ENCODE data around the gene ME3. TPM values are rescaled to one million over a fixed set of nuclear protein-coding genes. Genes with fewer than 3 reads are reported as not detected.

The ME3 gene
- total RNA-seq, 4 donors from 2014 or later: 30.8 to 54.6 (median 36.7) TPM

DNA sequence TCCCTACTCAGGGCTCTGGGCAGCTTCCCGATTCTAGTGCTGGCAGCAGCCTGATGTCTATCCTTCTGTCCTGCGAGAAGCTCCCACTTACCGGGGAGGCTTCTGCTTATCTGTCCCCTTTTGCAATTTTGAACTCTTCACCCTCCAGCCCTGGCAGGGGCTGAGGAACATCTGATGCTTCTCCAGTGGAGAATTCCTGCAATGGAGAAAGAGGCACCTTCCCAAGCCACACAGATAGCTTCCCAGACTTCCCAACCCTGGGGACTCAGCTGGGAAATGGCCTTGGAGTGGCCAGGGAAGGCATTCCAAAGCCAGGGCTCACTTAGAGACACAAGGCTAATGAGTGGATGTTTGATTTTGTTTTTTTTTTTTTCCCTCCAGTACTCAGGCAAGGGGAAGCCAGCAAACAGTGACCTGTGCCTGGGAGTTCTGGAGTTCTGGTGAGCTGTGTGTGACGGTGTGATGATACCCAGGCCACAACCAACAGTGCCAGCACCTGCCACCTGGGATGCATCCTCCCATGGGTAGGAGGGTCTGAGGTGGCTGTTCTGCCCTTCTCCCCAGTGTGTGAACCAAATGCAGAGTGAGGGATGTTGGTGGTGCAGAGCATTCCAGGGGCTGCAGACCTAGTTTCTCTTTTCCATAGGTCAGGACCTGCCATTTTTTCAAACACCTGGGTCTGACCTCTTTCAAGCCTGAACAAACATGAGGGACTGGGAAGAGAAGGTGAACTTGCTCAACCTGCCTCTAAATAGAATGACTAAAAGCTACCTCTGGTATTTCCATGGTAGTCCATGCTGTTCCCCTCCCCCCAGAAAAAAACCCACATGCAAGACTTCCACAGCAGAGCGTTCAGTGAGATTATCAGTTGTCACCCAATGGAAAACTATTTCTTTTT lies 202.7 kb downstream of the ME3 start:
- H3K27ac ChIP-seq: no peak overlapping the region
- DNase-seq (ENCODE audit: low spot score in 2 of 2): no peak
- no peaks in the 10 kb centered on the region for H3K27me3 ChIP-seq
- no peaks in the 10 kb centered on the region for H3K9me3 ChIP-seq
- WGBS, 2 donors: 65 to 77% methylated on average over 5 of the region's 5 CpGs
- no peak overlapping the region for H3K4me3 ChIP-seq
- TF ChIP-seq, protein P1, sequence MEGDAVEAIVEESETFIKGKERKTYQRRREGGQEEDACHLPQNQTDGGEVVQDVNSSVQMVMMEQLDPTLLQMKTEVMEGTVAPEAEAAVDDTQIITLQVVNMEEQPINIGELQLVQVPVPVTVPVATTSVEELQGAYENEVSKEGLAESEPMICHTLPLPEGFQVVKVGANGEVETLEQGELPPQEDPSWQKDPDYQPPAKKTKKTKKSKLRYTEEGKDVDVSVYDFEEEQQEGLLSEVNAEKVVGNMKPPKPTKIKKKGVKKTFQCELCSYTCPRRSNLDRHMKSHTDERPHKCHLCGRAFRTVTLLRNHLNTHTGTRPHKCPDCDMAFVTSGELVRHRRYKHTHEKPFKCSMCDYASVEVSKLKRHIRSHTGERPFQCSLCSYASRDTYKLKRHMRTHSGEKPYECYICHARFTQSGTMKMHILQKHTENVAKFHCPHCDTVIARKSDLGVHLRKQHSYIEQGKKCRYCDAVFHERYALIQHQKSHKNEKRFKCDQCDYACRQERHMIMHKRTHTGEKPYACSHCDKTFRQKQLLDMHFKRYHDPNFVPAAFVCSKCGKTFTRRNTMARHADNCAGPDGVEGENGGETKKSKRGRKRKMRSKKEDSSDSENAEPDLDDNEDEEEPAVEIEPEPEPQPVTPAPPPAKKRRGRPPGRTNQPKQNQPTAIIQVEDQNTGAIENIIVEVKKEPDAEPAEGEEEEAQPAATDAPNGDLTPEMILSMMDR (IDR thresholded peaks at IDR 0.05): no peak
- TF ChIP-seq EP300 (IDR thresholded peaks at IDR 0.05): peak in 1 of 2 donors; percentile 45
- TF ChIP-seq POLR2A (IDR thresholded peaks at IDR 0.05): no peak
- peaks cover 0 to 8% (median 0%) of the 10 kb centered on the region in 4 donors for H3K4me1 ChIP-seq
- no peaks in the 10 kb centered on the region for H3K36me3 ChIP-seq

DNA sequence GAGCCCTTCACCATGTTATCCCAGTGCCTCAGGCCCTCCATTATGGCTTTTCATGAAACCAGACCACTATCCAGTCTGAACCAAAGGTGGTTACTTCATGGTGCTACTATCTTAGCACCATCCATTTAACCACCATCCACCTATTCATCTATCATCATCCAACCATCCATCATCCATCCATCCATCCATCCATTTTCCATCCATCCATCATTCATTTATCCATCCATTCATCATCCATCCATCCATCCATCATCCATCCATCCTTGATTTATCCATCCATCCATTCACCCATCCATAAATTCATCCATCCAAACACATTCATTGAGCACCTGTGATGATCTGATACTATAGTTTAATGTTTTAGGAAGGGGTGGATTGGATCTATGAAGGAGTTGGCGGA lies 204.2 kb downstream of the ME3 start:
- no peak for DNase-seq (ENCODE audit: low spot score in 2 of 2)
- Histone ChIP-seq H3K4me1 (no peaks in the 10 kb centered on the region), H3K27me3 (no peaks in the 10 kb centered on the region), H3K36me3 (peaks cover 0 to 2% (median 0%) of the 10 kb centered on the region in 3 donors), H3K27ac (no peak overlapping the region), H3K4me3 (no peak overlapping the region), H3K9me3 (no peaks in the 10 kb centered on the region)
- 100% methylated on average over 1 of the region's 1 CpG for WGBS, 2 donors
- TF ChIP-seq POLR2A (IDR thresholded peaks at IDR 0.05) (no peak), EP300 (IDR thresholded peaks at IDR 0.05) (no peak)
- TF ChIP-seq, protein P1 (IDR thresholded peaks at IDR 0.05): no peak

DNA sequence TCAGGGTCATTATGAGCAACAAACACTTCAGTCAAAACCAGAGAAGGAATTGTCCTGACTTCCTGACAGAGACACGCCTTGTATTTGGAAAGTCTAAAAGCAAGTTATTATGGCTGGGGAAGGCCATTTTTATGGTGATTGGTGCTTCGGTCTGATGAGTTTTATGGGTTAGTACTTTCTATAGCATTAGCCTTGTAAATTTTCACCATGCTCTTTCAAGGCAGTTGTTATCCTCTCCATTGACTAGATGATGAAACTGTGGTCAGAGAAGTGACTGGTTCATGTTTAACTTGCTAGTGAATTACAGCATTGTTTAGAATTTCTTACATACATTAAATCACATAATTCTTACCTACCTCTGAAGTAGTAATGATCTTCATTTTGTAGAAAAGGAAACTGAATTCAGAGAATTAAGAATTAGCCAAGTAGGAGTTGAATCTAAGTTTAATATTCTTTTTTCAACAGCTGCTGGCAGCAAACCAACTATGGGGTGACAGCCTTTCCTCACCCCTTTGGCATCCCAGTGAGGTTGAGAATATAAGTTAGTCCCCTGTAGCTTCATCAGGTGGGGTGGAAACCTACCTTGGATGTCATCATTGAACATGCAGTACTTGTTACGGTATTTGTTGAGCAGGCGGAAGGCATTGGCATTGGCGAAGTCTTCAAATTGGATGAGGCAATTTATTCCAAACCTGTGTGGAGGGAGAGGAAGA lies 207.8 kb downstream of the ME3 start:
- H3K36me3 ChIP-seq: peaks cover 0 to 5% (median 0%) of the 10 kb centered on the region in 3 donors

DNA sequence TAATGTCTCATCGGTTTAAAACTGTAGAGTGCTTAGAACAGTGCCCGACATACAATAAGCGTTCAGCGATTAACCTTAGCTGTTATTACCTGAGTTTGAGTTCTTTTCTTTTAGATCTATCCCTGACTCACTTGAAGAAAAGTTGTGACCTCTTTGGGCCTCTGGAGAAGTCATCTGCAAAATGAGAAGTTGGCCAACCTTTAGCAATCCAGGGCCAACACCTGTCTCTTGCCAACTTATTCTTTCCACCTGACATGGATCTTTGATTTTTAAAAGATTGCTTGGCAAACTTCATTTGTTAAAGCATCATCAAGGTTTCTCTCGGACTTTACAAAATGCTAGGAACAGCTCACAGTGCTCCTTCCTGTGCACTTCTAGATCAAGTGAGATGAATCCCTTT lies 208.5 kb downstream of the ME3 start:
- Histone ChIP-seq H3K27ac (no peak overlapping the region), H3K4me3 (no peak overlapping the region), H3K4me1 (peaks cover 0 to 22% (median 5%) of the 10 kb centered on the region in 4 donors), H3K27me3 (no peaks in the 10 kb centered on the region), H3K9me3 (no peaks in the 10 kb centered on the region), H3K36me3 (peaks cover 0 to 5% (median 0%) of the 10 kb centered on the region in 3 donors)
- TF ChIP-seq, protein P1 (IDR thresholded peaks at IDR 0.05): no peak
- TF ChIP-seq EP300 (IDR thresholded peaks at IDR 0.05) (no peak), POLR2A (IDR thresholded peaks at IDR 0.05) (no peak)
- 92% methylated on average over 5 of the region's 5 CpGs for WGBS, 2 donors
- DNase-seq (ENCODE audit: low spot score in 2 of 2): no peak

More for the DNA sequence above, 207.8 kb downstream of the ME3 start:
- H3K27me3 ChIP-seq: no peaks in the 10 kb centered on the region
- H3K27ac ChIP-seq: no peak overlapping the region
- TF ChIP-seq POLR2A (IDR thresholded peaks at IDR 0.05) (no peak), EP300 (IDR thresholded peaks at IDR 0.05) (no peak)
- TF ChIP-seq, protein P1 (IDR thresholded peaks at IDR 0.05): no peak
- H3K4me1 ChIP-seq: peaks cover 0 to 15% (median 5%) of the 10 kb centered on the region in 4 donors
- no peak overlapping the region for H3K4me3 ChIP-seq
- 90 to 92% methylated on average over 5 of the region's 5 CpGs for WGBS, 2 donors
- DNase-seq (ENCODE audit: low spot score in 2 of 2): no peak
- no peaks in the 10 kb centered on the region for H3K9me3 ChIP-seq

DNA sequence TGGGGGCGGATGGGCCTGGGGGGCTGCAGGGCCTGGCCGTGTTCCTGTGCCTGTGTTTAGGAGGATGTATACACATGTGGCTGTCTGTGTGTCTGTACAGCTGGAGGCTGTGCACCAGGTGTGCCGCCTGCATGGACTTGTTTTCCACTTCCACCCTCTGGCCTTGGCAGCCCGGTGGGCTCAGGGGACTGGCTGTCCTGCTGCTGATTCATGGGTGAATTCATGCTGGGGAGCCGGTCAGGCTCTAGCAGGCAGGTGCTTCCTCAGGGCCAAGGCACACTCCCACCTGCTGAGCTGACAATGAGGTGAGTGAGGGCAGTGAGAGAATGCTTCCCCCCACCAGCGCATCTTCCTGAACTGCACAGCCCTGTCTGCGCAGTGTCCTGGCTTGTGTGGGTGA lies 209.3 kb downstream of the ME3 start:
- H3K27ac ChIP-seq: no peak overlapping the region
- DNase-seq (ENCODE audit: low spot score in 2 of 2): no peak
- no peak for TF ChIP-seq POLR2A (IDR thresholded peaks at IDR 0.05)
- TF ChIP-seq, protein P1 (IDR thresholded peaks at IDR 0.05): no peak
- no peak for TF ChIP-seq EP300 (IDR thresholded peaks at IDR 0.05)
- H3K9me3 ChIP-seq: no peaks in the 10 kb centered on the region
- H3K27me3 ChIP-seq: no peaks in the 10 kb centered on the region
- H3K4me3 ChIP-seq: no peak overlapping the region
- H3K36me3 ChIP-seq: peaks cover 0 to 5% (median 0%) of the 10 kb centered on the region in 3 donors
- WGBS, 2 donors: 82 to 93% methylated on average over 4 to 7 of the region's 7 CpGs
- peaks cover 0 to 28% (median 5%) of the 10 kb centered on the region in 4 donors for H3K4me1 ChIP-seq
